NCI-H1436 (cell line): ENCODE results near the gene PRKCA.

ENCODE experiments used
- DNase-seq: peaks from one replicate; lab custom pipeline; 2025; lab: John Stamatoyannopoulos, UW

PRKCA gene

GRCh38 chr17:66518677-66519076 lies 216.3 kb downstream of the PRKCA start:
- DNase-seq: peak; percentile 11

DNA sequence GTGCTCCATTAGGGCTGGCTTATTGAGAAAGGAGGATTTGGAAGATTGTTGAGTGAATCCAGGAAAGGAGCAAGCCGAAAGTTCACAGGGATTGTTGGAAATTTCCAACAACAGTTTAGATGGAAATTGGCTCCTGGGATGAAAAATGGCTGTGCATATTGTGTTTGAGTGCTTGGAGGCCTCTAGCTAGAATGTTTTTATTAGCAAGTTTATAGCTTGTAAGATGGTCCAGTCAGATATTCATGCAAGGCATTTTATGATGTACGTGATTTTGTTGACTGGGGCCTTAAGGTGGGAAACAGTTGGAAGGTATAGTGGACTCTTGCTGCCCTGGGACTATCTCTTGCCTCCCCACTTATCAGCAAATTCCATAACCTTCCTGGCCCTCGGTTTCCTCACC lies 216.7 kb downstream of the PRKCA start:
- DNase-seq: no peak

DNA sequence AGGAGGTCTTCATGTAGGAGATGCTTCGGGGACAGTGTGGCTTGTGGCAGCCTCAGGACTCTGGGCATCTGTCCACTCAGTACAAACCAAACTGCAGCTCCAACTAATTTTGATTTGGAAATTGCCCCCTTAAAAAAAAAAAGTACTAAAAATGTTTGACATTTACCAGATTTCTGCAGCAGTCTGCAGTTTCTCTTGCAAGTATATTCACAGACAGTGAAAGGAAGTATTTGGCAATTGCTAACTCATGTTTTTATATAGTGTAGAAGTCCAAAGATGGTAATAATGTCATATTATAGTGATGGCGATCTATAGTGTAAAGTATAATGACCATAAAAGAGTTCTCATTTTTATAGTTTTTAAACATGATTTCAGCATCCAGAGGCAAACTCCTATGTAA lies 218.6 kb downstream of the PRKCA start:
- no peak for DNase-seq

GRCh38 chr17:66522591-66523272 lies 220.3 kb downstream of the PRKCA start:
- DNase-seq: no peak

- DNase-seq: no peak
These were observed 221.2 kb downstream of the PRKCA start for GRCh38 chr17:66523378-66524200.

GRCh38 chr17:66524877-66525276 lies 222.5 kb downstream of the PRKCA start:
- no peak for DNase-seq

GRCh38 chr17:66525338-66525737 lies 222.9 kb downstream of the PRKCA start:
- no peak for DNase-seq

- no peak for DNase-seq
These were observed 224.4 kb downstream of the PRKCA start for GRCh38 chr17:66526827-66527226.

DNA sequence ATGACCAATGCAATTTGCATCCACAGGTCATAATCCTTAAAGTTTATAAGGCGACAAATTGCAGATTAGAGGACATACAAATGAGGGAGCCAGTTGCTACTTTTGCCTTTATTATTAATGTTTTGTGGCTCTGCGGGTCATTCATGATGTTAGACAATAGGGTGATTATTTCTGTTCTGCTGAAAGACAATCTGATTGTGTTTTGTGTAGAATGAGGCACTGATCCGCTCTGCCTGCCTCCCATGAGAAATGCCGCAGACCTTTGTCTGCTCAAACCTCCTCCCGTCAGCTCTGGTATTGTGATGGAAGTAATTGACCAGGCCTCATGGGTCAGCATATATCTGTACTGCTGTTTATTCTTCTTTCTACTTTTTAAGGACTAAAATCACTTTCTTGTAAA lies 224.9 kb downstream of the PRKCA start:
- DNase-seq: no peak

- DNase-seq: no peak
These were observed 229.5 kb downstream of the PRKCA start for GRCh38 chr17:66531851-66532295.

DNA sequence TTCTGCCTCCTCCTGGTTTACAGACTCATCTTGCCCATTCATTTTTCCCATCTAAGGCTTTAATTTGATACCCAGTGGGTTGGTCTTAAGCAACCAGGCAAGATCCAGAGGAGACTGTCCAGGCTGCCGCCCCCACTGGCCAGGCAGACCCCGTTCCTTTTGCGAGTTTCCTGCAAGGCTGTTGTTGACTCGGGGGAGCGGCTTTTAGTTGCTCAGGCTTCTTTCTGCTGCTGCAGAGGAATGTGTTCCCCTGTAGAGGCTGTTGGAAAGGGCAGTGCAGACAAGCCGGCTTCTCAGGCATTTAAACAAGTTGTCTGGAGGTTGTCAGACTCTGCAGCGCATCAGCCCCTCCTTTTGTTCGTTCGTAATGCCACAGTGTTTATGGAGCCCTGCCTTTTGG lies 231.2 kb downstream of the PRKCA start:
- DNase-seq: no peak

GRCh38 chr17:66533986-66534385 lies 231.6 kb downstream of the PRKCA start:
- DNase-seq: no peak

DNA sequence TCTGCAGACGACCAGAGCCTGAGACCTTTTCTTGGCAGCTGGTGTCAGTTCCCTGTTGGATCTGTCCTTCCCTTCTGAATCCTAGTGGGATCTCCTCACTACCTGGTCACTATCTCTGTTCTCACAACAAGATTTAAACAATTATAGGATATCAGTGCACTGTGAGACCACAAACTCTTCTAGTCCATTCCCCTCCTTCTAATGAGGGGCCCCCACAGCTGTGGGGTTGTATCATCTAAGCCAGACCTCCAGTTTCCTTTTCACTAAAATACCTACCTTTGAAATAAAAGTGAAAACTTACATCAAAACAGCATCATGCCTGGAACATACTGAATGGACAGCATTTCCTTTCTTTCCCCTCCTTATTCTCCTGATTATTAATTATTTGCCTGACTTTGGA lies 233.2 kb downstream of the PRKCA start:
- DNase-seq: no peak

DNA sequence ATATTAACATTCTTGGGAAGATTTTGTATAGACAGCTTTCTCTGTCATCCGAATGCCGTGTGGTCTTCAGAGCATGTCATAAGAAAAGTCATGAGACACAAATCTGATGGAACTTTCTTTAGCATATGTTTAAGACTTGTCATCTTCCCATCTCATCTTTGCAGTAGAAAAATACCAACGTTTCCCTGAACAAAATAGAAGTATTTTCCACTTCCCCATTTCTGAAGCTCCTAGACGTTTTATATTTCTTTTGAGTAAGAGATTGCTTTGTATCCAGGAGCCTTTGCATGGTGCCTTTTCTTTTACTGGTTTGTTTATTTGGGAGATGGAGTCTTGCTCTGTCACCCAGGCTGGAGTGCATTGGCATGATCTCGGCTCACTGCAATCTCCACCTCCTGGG lies 235.1 kb downstream of the PRKCA start:
- DNase-seq: no peak

DNA sequence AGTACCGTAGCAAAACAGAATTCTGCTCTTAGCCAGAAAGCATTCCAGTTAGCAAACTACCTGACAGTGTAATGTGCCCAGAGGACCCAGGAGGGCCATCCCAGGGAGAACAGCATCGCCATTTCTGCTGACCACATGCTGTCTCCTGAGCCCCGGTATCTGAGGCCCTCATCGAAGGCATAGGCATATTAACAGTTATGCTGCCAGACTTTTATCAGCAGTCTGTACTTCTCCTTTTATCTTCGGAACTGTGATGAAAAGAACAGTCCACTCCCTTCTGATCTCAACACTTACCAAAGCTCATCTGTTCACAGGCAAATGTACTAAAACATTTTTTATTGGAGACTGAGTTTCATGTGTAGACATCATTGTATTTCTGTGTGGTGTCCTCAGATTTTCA lies 236.4 kb downstream of the PRKCA start:
- no peak for DNase-seq

- no peak for DNase-seq
These were observed 237.8 kb downstream of the PRKCA start for GRCh38 chr17:66540131-66540781.

DNA sequence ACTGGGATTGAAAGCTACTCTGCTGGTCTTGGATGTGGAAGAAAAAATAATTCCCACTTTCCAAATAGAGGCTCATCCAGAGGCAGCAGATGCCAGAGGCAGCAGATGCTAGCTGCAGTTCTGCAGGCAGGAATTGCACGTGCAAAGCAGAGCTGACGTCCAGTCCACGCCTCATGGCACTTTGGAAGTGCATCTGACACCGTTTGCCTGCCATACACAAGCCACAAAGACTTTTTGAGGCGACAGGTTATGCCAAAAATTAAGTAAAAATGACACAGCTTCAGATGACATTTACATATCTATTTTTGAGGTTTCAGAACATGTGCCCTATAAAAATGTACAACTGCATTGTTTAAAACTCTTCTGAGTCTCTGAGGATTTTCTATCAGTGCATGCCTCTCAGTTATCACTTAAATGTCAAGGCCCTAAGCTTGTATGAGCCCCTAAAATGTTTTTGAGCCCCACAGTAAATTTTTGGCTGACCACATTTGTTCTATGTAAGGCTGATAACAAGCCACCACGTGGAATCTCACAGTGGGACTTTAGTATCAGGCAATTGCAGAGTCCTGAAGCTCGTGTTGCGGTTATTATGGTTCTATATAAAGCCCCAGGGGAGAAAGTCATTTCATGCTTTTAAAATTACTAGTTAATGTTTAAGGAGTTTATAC lies 239.2 kb downstream of the PRKCA start:
- DNase-seq: no peak

- no peak for DNase-seq
These were observed 239.9 kb downstream of the PRKCA start for GRCh38 chr17:66542129-66542966.

- no peak for DNase-seq
These were observed 240.6 kb downstream of the PRKCA start for GRCh38 chr17:66542967-66543520.

DNA sequence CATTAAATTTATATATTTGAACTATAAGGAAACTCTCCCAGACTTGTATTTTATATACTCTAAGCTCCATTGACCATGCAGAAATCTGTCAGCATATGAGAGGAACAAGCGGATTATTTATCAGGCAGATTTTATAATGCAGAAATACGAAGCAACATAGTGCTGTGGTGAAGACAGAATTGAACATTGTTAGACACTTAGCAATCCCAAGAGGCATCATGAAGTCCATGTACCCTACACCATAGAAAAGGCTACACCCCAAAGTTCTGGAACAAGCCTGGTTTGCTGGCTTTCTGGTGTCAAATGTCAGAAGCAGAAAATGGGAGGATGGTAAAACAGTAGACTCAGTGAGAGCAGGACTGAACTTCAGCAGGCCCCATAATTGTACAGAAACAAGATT lies 241.1 kb downstream of the PRKCA start:
- no peak for DNase-seq

- no peak for DNase-seq
These were observed 243.5 kb downstream of the PRKCA start for GRCh38 chr17:66545918-66546317.
